ENCODE data around the gene BBS9.

BBS9 gene

GRCh38 chr7:33114976-33115375, 14.4 kb upstream of the BBS9 start:
- intact Hi-C loops (cut with DNase I): no loop called here

GRCh38 chr7:33118383-33118782, 11.0 kb upstream of the BBS9 start:
- intact Hi-C loops (cut with DNase I): no loop called here
- no peak for DNase-seq

More at GRCh38 chr7:33114976-33115375, 14.4 kb upstream of the BBS9 start:
- no peak for DNase-seq

- intact Hi-C loops (cut with DNase I): no loop called here
- DNase-seq: no peak
Measured at GRCh38 chr7:33127085-33127484, 2.3 kb upstream of the BBS9 start.

- no peak for DNase-seq
- intact Hi-C loops (cut with DNase I): loop anchor here (2.0 kb wide), 1 partner anchor 20 kb away; the partner anchor contains the start of gene RP9
Measured at GRCh38 chr7:33128631-33128989, 754 bp upstream of the BBS9 start.

- no peak for DNase-seq
- intact Hi-C loops (cut with DNase I): loop anchor here (2.0 kb wide), 1 partner anchor 21 kb away; the partner anchor contains the start of gene RP9
Measured at GRCh38 chr7:33129806-33130153, 416 bp downstream of the BBS9 start.

- intact Hi-C loops (cut with DNase I): no loop called here
- no peak for DNase-seq
Measured at GRCh38 chr7:33130184-33130583, 820 bp downstream of the BBS9 start.

- intact Hi-C loops (cut with DNase I): no loop called here
Measured at GRCh38 chr7:33137103-33137502, 7.7 kb downstream of the BBS9 start.

GRCh38 chr7:33142585-33142984, 13.2 kb downstream of the BBS9 start:
- intact Hi-C loops (cut with DNase I): no loop called here
- no peak for DNase-seq

More at GRCh38 chr7:33137103-33137502, 7.7 kb downstream of the BBS9 start:
- peak in 1 of 10 donors; percentile 73 for DNase-seq

GRCh38 chr7:33143996-33144718, 14.8 kb downstream of the BBS9 start:
- DNase-seq: no peak
- intact Hi-C loops (cut with DNase I): no loop called here

- intact Hi-C loops (cut with DNase I): no loop called here
- no peak for DNase-seq
Measured at GRCh38 chr7:33145156-33145555, 15.8 kb downstream of the BBS9 start.

GRCh38 chr7:33152087-33152486, 22.7 kb downstream of the BBS9 start:
- intact Hi-C loops (cut with DNase I): no loop called here
- no peak for DNase-seq

- intact Hi-C loops (cut with DNase I): no loop called here
- no peak for DNase-seq
Measured at GRCh38 chr7:33155811-33156210, 26.4 kb downstream of the BBS9 start.

GRCh38 chr7:33156441-33156840, 27.1 kb downstream of the BBS9 start:
- intact Hi-C loops (cut with DNase I): no loop called here

GRCh38 chr7:33157311-33157710, 27.9 kb downstream of the BBS9 start:
- no peak for DNase-seq
- intact Hi-C loops (cut with DNase I): no loop called here

More at GRCh38 chr7:33156441-33156840, 27.1 kb downstream of the BBS9 start:
- no peak for DNase-seq

- intact Hi-C loops (cut with DNase I): no loop called here
- DNase-seq: no peak
Measured at GRCh38 chr7:33157781-33158180, 28.4 kb downstream of the BBS9 start.

GRCh38 chr7:33177876-33178275, 48.5 kb downstream of the BBS9 start:
- DNase-seq: no peak
- intact Hi-C loops (cut with DNase I): no loop called here

GRCh38 chr7:33179519-33179918, 50.2 kb downstream of the BBS9 start:
- intact Hi-C loops (cut with DNase I): no loop called here
- no peak for DNase-seq

GRCh38 chr7:33183504-33183903, 54.1 kb downstream of the BBS9 start:
- intact Hi-C loops (cut with DNase I): no loop called here
- DNase-seq: no peak

GRCh38 chr7:33184828-33185227, 55.5 kb downstream of the BBS9 start:
- intact Hi-C loops (cut with DNase I): loop anchor here (5.0 kb wide), 1 partner anchor 747 kb away; no protein-coding TSS in a partner anchor
- DNase-seq: no peak

- intact Hi-C loops (cut with DNase I): loop anchor here (5.0 kb wide), 1 partner anchor 747 kb away; no protein-coding TSS in a partner anchor
- no peak for DNase-seq
Measured at GRCh38 chr7:33185786-33186185, 56.4 kb downstream of the BBS9 start.

GRCh38 chr7:33186192-33186591, 56.8 kb downstream of the BBS9 start:
- no peak for DNase-seq
- intact Hi-C loops (cut with DNase I): loop anchor here (5.0 kb wide), 1 partner anchor 746 kb away; no protein-coding TSS in a partner anchor

- intact Hi-C loops (cut with DNase I): no loop called here
- no peak for DNase-seq
Measured at GRCh38 chr7:33190688-33191304, 61.4 kb downstream of the BBS9 start.
